A673 (cell line): Measurements from ENCODE around the gene ARHGAP15.

ENCODE experiments used
- EZH2 ChIP-seq: fragments of 200-600 bp; sonication (generic); IDR thresholded peaks from 2 replicates; pipeline ENCODE4 v1.6.1; 2017; ENCODE audit warnings: borderline replicate concordance, low read depth, mild to moderate bottlenecking, mixed read lengths, antibody characterized with exemption, low read length; ENCODE audit not compliant: poor library complexity, severe bottlenecking
- TF ChIP-seq, protein P1 (sequence below): fragments of 300-800, 200-600 bp; sonication (generic); conservative IDR thresholded peaks from 2 replicates; pipeline ENCODE4 v1.5.1; 2017; ENCODE audit warnings: low read depth, mild to moderate bottlenecking, antibody characterized with exemption, low read length, moderate library complexity, mixed read lengths

DNA sequence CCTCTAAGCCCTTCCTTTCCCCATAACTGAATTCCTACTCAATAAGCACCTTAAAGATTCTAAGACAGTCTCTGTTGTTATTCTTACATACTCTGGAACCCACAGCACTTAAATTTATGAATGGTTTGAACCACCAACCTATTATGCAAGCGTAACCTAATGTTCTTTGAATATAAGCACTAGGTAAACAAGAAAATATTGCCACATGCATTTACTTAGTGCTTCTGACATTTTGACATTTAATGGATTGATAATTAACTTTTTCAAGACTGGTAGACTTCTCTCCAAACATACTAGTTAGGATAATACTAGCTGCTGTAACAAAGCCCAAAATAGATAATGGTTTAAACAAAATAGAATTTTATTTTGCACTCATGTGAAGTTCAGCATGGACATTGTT, 164.8 kb downstream of the ARHGAP15 start:
- TF ChIP-seq, protein P1, sequence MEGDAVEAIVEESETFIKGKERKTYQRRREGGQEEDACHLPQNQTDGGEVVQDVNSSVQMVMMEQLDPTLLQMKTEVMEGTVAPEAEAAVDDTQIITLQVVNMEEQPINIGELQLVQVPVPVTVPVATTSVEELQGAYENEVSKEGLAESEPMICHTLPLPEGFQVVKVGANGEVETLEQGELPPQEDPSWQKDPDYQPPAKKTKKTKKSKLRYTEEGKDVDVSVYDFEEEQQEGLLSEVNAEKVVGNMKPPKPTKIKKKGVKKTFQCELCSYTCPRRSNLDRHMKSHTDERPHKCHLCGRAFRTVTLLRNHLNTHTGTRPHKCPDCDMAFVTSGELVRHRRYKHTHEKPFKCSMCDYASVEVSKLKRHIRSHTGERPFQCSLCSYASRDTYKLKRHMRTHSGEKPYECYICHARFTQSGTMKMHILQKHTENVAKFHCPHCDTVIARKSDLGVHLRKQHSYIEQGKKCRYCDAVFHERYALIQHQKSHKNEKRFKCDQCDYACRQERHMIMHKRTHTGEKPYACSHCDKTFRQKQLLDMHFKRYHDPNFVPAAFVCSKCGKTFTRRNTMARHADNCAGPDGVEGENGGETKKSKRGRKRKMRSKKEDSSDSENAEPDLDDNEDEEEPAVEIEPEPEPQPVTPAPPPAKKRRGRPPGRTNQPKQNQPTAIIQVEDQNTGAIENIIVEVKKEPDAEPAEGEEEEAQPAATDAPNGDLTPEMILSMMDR, result no peak
- TF ChIP-seq EZH2, result no peak
